ENCODE measurements around the gene SETD1A. TPM values are rescaled to one million over a fixed set of nuclear protein-coding genes. Genes with fewer than 3 reads are reported as not detected.
A peak's percentile ranks its signal among the peaks of the same experiment; 100 is the strongest.
"Not testable (repeated sequence)": the region's sequence is repeated elsewhere in the genome, so short reads cannot be mapped to it uniquely, and the experiment has no call there.

SETD1A gene
- polyA plus RNA-seq, 4 donors = 15.3 to 23.3 (median 18.6) TPM

DNA sequence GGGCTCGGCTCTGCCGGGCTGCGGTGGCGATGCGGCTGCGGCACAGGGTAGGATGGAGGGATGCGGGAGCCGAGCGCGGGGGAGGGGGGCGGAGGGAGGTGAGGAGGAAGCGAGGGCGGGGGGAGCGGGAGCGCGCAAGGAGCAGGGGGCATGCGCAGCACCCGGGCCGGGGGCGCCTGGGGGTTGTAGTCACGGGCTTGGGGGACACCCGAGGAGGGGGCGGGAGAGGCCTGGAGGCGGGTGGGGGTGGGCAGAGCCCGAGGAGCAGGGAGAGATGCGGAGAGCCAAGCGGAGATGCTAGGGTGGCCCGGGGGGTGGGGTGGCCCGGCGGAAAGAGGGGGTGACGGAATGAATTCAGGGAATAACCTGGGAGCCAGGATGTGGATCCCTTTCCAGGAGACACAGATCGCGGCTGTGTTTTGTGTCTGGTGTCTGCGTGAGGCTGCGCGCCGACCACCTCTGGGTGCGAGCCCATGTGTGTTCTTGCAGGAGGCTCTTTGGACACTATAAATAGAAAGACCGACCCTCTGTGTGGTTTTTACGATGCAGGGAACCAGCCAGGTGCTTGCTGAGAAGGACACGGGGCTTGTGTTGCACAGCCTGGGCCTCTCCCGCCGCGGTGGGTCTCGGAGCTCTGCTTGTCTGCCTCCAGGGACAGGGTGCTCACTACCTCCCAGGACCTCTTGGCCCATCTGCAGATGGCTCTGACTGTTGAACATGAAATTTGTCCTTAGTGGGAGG, 53.2 kb downstream of the SETD1A start, which contains the start of gene STX1B:
STX1B (minus strand) TSS at position 54 of the 741 bp plus-strand sequence. CDS start 242 bp downstream, outside the sequence.
- no peak for DNase-seq (ENCODE audit: low read depth in 4 of 4, low spot score in 2 of 4)

- not testable (repeated sequence) for DNase-seq (ENCODE audit: low read depth in 4 of 4, low spot score in 2 of 4)
Observed at GRCh38 chr16:31011815-31012214, 54.3 kb downstream of the SETD1A start.

DNA sequence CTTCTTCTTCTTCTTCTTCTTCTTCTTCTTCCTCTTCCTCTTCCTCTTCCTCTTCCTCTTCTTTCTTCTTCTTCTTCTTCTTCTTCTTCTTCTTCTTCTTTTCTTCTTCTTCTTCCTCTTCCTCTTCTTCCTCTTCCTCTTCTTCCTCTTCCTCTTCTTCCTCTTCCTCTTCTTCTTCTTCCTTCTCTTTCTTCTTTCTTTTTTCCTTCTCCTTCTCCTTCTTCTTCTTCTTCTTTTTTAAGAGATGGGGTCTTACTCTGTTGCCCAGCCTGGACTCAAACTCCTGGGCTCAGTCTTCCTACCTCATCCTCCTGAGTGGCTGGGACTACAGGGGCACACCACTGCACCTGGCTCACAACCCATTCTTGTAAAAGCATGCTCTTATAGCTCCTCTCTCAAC, 55.7 kb downstream of the SETD1A start:
- DNase-seq (ENCODE audit: low read depth in 4 of 4, low spot score in 2 of 4) = not testable (repeated sequence)

DNA sequence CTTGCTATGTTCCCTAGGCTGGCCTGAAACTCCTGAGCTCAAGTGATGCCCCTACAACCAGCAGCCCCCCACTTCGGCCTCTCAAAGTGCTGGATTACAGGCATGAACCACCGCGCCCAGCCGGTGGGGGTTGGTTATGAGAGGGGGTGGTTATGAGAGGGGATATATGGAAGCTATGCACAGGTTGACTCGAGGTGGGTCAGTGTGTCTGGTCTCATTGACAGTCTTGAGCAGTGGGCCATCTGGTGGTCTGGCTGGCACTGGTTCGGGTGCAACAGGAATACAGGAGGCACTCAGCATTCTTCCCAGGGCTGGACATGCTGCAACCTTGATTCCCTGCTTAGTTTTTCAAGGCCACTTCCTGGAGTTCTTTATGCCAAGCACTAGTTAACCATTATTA, 58.5 kb downstream of the SETD1A start:
- DNase-seq (ENCODE audit: low read depth in 4 of 4, low spot score in 2 of 4) = no peak

DNA sequence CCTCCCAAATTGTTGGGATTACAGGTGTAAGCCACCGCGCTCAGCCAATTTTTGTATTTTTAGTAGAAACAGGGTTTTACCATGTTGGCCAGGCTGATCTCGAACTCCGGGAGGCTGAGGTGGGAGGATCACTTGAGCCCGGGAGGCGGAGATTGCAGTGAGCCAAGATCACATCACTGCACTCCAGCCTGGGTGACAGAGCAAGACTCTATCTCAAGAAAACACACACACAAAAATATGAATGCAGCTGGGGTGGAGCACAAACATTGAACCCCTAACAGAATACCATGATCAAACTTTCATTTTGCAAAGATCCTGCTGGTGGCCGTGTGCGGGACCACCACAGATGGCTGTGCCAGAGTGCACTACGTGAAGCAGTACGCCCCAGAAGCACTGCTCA, 60.2 kb downstream of the SETD1A start:
- DNase-seq (ENCODE audit: low read depth in 4 of 4, low spot score in 2 of 4) = not testable (repeated sequence)

DNA sequence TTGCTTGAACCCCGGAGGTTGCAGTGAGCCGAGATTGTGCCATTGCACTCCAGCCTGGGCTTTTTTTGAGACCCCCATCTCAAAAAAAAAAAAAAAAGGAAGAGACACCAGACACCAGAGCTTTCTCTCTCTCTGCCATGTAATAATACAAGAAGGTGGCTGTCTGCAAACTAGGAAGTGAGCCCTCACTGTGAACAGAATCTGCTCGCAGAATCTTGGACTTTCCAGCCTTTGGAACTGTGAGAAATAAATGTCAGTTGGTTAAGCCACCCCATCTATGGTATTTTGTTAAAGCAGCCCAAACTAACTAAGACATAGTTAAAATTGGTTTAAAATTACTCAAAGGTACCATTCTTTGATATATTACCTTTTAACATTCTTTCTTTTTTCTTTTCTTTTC, 63.0 kb downstream of the SETD1A start:
- no peak for DNase-seq (ENCODE audit: low read depth in 4 of 4, low spot score in 2 of 4)

DNA sequence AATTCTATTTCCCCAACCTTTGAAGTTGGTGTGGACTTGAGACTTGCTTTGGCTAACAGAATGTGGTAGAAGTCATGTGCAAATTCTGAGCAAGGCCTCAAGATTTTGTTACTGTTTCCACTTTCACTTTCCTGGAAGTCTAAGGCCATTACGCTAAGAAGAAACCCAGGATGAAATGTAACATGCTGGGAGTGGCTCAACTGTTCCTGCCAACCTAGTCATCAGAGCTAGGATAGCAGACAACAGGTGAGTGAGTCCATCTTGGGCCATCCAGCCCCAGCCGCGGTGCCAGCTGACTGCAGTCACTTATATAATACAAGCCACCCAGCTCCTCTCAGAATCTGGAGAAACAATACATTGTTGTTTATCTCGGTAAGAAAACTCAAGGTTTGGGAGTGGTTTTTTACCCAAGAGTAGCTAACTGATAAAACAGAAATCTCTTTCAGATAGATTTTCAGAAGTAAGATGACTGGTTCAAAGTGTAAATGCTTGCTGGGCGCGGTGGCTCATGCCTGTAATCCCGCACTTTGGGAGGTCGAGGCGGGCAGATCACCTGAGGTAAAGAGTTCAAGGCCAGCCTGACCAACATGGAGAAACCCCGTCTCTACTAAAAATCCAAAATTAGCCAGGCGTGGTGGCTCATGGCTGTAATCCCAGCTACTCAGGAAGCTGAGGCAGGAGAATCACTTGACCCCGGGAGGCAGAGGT, 65.1 kb downstream of the SETD1A start:
- DNase-seq (ENCODE audit: low read depth in 4 of 4, low spot score in 2 of 4) = no peak

- no peak for DNase-seq (ENCODE audit: low read depth in 4 of 4, low spot score in 2 of 4)
Observed at GRCh38 chr16:31023252-31023602, 65.7 kb downstream of the SETD1A start.

DNA sequence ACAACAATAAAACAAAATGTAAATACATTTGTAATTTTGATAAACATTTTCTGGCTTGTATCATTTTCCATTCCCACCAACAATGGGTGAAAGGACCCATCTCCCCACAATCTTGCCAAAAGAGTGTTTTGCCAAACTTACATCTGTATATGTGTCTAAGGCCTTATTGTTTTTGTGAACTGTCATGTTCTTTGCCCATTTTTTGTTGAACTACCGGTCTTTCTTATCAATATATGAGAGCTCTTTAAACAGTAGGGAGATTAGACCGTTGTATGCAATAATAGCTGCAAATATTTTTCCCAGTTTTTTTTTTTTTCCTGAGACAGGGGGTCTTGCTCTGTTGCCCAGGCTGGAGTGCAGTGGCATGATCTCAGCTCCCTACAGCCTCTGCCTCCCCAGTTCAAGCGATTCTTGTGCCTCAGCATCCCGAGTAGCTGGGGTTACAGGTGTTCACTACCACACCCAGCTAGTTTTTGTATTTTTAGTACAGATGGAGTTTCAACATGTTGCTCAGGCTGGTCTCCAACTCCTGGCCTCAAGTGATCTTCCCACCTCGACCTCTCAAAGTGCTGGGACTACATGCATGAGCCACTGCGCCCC, 66.2 kb downstream of the SETD1A start:
- no peak for DNase-seq (ENCODE audit: low read depth in 4 of 4, low spot score in 2 of 4)

DNA sequence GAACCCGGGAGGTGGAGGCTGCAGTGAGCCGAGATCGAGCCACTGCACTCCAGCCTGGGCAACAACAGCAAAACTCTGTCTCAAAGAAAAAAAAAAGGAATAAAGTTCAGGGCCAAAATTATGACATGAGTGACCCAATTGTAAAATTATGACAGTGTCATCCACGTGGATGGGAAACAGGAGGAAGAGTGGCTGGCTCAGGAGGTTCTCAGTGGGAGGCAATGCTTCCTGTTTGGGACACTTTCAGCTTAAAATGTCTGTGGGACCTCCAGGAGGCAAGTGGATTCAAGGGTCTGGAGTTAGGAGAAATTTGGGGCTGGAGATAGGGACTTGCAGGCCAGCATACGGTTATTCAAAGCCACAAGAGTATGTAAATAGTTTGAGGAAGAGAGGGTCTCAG, 67.8 kb downstream of the SETD1A start:
- no peak for DNase-seq (ENCODE audit: low read depth in 4 of 4, low spot score in 2 of 4)

DNA sequence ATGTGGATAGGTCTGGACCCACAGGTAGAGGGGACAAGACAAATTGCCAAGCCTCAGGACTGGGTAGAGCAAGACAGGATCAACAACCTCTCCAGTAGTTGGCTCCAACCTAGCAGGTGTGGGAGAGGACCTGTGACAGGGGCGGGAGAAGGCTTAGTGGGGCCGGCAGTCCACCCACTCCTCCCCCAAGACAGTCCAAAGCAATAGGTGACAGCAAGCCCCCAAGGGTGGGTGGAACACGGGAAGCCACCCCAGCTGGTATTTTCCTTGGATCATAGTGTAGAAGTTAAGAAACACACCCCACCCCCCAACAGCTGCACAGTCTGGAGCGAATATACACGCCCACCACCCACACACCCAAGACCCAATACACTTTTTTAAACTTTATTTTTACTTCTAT, 71.7 kb downstream of the SETD1A start:
- DNase-seq (ENCODE audit: low read depth in 4 of 4, low spot score in 2 of 4) = no peak

GRCh38 chr16:31031276-31031675, 73.7 kb downstream of the SETD1A start:
- DNase-seq (ENCODE audit: low read depth in 4 of 4, low spot score in 2 of 4) = no peak

DNA sequence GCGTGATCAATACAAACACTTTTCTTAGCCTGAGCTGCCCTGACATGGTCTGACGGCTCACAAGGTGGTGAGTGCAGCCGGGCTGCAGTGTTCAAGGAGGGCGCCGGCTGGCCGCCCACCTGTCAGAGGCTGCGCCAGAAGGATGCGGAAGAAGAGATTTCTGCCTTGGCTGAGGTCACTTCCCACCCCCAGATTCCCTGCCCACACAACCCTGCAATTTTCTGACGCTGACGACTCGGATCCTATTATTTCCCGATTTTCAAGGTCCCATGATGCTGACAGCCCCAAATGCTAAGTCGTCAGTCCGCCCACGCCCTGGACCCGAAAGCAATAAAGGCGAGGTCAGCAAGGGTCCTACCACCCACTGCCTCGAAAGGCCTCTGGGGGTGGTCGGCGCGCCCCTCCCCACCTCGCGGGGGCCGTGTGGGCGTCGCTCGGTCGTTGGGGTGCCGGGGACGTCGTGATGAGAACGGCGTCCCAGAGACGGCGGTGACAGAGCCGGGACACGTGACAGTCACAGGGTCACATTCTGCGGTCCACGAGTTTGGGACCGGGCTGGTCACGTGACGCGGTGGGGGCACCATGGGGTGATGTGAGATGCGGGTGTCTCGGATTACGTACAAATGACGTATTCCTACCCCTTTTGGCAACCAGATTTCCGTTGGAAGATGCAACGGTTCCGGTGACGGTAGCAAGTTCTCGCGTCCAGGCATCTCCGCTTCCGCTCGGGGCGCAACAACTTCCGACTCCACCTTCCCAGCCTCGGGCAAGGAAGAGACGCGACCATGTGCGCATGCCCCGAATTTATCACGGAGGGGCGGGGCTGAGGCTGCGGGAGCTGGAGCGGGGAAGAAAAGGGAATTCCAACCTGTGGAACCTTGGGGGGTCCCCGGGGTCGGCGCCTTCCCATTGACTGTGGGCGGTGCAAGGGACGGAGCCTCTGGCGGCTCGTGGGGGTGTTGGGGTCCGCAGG, 75.5 kb downstream of the SETD1A start, which contains the start of gene STX4:
STX4 (plus strand) TSS at position 823 of the 973 bp plus-strand sequence. CDS start 248 bp downstream, outside the sequence.
- DNase-seq (ENCODE audit: low read depth in 4 of 4, low spot score in 2 of 4) = peak; percentile 90 to 95 (median 93)

DNA sequence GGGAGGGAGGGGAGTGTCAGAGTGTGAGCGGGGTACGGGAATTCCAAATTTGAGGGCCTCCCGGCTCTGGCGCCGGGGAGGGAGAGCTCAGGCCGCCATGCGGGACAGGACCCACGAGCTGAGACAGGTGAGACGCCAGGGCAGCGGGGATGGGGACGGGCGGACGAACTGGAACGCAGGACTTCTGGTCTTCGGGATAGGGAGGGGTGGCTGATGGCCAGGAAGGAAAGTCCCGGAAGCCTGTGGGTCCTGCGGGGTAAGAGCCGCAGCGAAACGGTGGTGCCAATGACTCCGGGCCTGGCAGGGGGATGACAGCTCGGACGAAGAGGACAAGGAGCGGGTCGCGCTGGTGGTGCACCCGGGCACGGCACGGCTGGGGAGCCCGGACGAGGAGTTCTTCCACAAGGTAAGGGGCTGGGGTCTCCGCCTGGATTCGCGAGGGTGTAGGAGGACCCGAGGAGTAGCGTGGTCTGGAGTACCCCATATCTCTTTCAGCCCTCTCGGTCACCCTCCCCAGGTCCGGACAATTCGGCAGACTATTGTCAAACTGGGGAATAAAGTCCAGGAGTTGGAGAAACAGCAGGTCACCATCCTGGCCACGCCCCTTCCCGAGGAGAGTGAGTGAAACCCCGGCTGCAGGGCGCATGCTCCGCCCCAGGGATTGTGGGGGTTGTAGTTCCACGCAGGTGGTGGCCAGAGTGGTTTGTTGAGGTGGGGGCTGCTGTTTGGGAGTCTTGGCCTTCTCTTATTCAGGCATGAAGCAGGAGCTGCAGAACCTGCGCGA, 76.3 kb downstream of the SETD1A start:
- DNase-seq (ENCODE audit: low read depth in 4 of 4, low spot score in 2 of 4) = peak in 2 of 4 donors; percentile 45 to 81

Other genes with a start within 250 kb of the SETD1A start
- gene PHKG2, start 209.3 kb upstream of the SETD1A start, polyA plus RNA-seq (ENCODE audit: insufficient read length in 4 of 4) = 10 to 100 TPM; 22.9 to 44.4 (median 33.9) TPM
- gene CFAP119, start 195.7 kb upstream of the SETD1A start, polyA plus RNA-seq (ENCODE audit: insufficient read length in 4 of 4) = 10 to 100 TPM in 2 of 4 donors, 1 to 10 TPM in 2; 7.8 to 12.1 (median 10.2) TPM
- gene RNF40, start 195.4 kb upstream of the SETD1A start, polyA plus RNA-seq (ENCODE audit: insufficient read length in 4 of 4) = 100 to 1,000 TPM; 112 to 130 (median 120) TPM
- 10 to 100 TPM; 25.7 to 29.5 (median 27.2) TPM for gene ZNF629, start 170.5 kb upstream of the SETD1A start, polyA plus RNA-seq (ENCODE audit: insufficient read length in 4 of 4)
- 10 to 100 TPM; 38.4 to 57.2 (median 44.5) TPM for gene BCL7C, start 63.7 kb upstream of the SETD1A start, polyA plus RNA-seq (ENCODE audit: insufficient read length in 4 of 4)
- 1 to 10 TPM; 6.2 to 9.8 (median 7.7) TPM for gene CTF1, start 61.1 kb upstream of the SETD1A start, polyA plus RNA-seq (ENCODE audit: insufficient read length in 4 of 4)
- gene FBXL19, start 34.2 kb upstream of the SETD1A start, polyA plus RNA-seq (ENCODE audit: insufficient read length in 4 of 4) = 10 to 100 TPM; 16.3 to 38.8 (median 27.4) TPM
- 10 to 100 TPM; 18.7 to 22.5 (median 20.3) TPM for gene ORAI3, start 8.7 kb upstream of the SETD1A start, polyA plus RNA-seq (ENCODE audit: insufficient read length in 4 of 4)
- 10 to 100 TPM in 2 of 4 donors, 1 to 10 TPM in 2; 7.2 to 12.0 (median 9.4) TPM for gene HSD3B7, start 27.5 kb downstream of the SETD1A start, polyA plus RNA-seq (ENCODE audit: insufficient read length in 4 of 4)
- gene STX1B, start 52.9 kb downstream of the SETD1A start, polyA plus RNA-seq (ENCODE audit: insufficient read length in 4 of 4) = 1 to 10 TPM in 3 of 4 donors, under 1 TPM in 1; 0.73 to 3.0 (median 1.8) TPM
- gene STX4, start 75.8 kb downstream of the SETD1A start, polyA plus RNA-seq (ENCODE audit: insufficient read length in 4 of 4) = 10 to 100 TPM; 35.6 to 44.6 (median 41.2) TPM
- gene ZNF668, start 116.5 kb downstream of the SETD1A start, polyA plus RNA-seq (ENCODE audit: insufficient read length in 4 of 4) = 1 to 10 TPM; 4.1 to 7.2 (median 6.5) TPM
- gene ZNF646, start 116.7 kb downstream of the SETD1A start, polyA plus RNA-seq (ENCODE audit: insufficient read length in 4 of 4) = 10 to 100 TPM; 11.0 to 19.1 (median 12.5) TPM
- gene PRSS53, start 131.2 kb downstream of the SETD1A start, polyA plus RNA-seq (ENCODE audit: insufficient read length in 4 of 4) = 1 to 10 TPM in 3 of 4 donors, under 1 TPM in 1; 0.48 to 2.1 (median 1.3) TPM
- gene VKORC1, start 137.0 kb downstream of the SETD1A start, polyA plus RNA-seq (ENCODE audit: insufficient read length in 4 of 4) = 10 to 100 TPM; 68.3 to 92.8 (median 73.0) TPM
- gene BCKDK, start 150.6 kb downstream of the SETD1A start, polyA plus RNA-seq (ENCODE audit: insufficient read length in 4 of 4) = 10 to 100 TPM; 34.5 to 48.8 (median 41.0) TPM
- 10 to 100 TPM; 56.6 to 86.1 (median 70.4) TPM for gene KAT8, start 159.9 kb downstream of the SETD1A start, polyA plus RNA-seq (ENCODE audit: insufficient read length in 4 of 4)
- 10 to 100 TPM; 53.9 to 77.2 (median 67.5) TPM for gene PRSS8, start 178.0 kb downstream of the SETD1A start, polyA plus RNA-seq (ENCODE audit: insufficient read length in 4 of 4)
- 1 to 10 TPM in 3 of 4 donors, under 1 TPM in 1; 0.92 to 1.7 (median 1.3) TPM for gene PRSS36, start 192.3 kb downstream of the SETD1A start, polyA plus RNA-seq (ENCODE audit: insufficient read length in 4 of 4)
- gene FUS, start 222.4 kb downstream of the SETD1A start, polyA plus RNA-seq (ENCODE audit: insufficient read length in 4 of 4) = 100 to 1,000 TPM; 571 to 934 (median 698) TPM
- gene PYCARD, start 245.0 kb downstream of the SETD1A start, polyA plus RNA-seq (ENCODE audit: insufficient read length in 4 of 4) = 10 to 100 TPM in 2 of 4 donors, 1 to 10 TPM in 2; 7.5 to 17.9 (median 10.9) TPM

Data from left renal cortex interstitium (tissue), 4 donors.